Measurements from ENCODE around the gene ERP44.
A peak's percentile ranks its signal among the peaks of the same experiment; 100 is the strongest.
"Not testable (repeated sequence)": the region's sequence is repeated elsewhere in the genome, so short reads cannot be mapped to it uniquely, and the experiment has no call there.

The ERP44 gene

GRCh38 chr9:100067990-100068389 lies 30.8 kb downstream of the ERP44 start:
- not testable (repeated sequence) for DNase-seq (ENCODE audit: low spot score)

GRCh38 chr9:100066539-100066938 lies 32.3 kb downstream of the ERP44 start:
- DNase-seq (ENCODE audit: low spot score): no peak

- DNase-seq (ENCODE audit: low spot score): no peak
Observed at GRCh38 chr9:100064872-100065581, 33.8 kb downstream of the ERP44 start.

GRCh38 chr9:100063185-100063584 lies 35.6 kb downstream of the ERP44 start:
- DNase-seq (ENCODE audit: low spot score): no peak

GRCh38 chr9:100062683-100063082 lies 36.1 kb downstream of the ERP44 start:
- not testable (repeated sequence) for DNase-seq (ENCODE audit: low spot score)

- no peak for DNase-seq (ENCODE audit: low spot score)
Observed at GRCh38 chr9:100058699-100059579, 39.9 kb downstream of the ERP44 start.

- DNase-seq (ENCODE audit: low spot score): no peak
Observed at GRCh38 chr9:100057624-100058023, 41.2 kb downstream of the ERP44 start.

- no peak for DNase-seq (ENCODE audit: low spot score)
Observed at GRCh38 chr9:100056561-100056960, 42.2 kb downstream of the ERP44 start.

GRCh38 chr9:100052375-100052774 lies 46.4 kb downstream of the ERP44 start:
- no peak for DNase-seq (ENCODE audit: low spot score)

- no peak for DNase-seq (ENCODE audit: low spot score)
Observed at GRCh38 chr9:100049551-100049950, 49.2 kb downstream of the ERP44 start.

GRCh38 chr9:100038472-100038871 lies 60.3 kb downstream of the ERP44 start:
- no peak for DNase-seq (ENCODE audit: low spot score)

GRCh38 chr9:100033877-100034551 lies 64.8 kb downstream of the ERP44 start:
- DNase-seq (ENCODE audit: low spot score): no peak

- DNase-seq (ENCODE audit: low spot score): no peak
Observed at GRCh38 chr9:100030548-100030947, 68.3 kb downstream of the ERP44 start.

GRCh38 chr9:100029251-100029650 lies 69.5 kb downstream of the ERP44 start:
- no peak for DNase-seq (ENCODE audit: low spot score)

GRCh38 chr9:100028201-100028784 lies 70.5 kb downstream of the ERP44 start:
- peak; percentile 53 for DNase-seq (ENCODE audit: low spot score)

- no peak for DNase-seq (ENCODE audit: low spot score)
Observed at GRCh38 chr9:100027543-100027942, 71.3 kb downstream of the ERP44 start.

GRCh38 chr9:100021931-100022330 lies 76.9 kb downstream of the ERP44 start:
- no peak for DNase-seq (ENCODE audit: low spot score)

GRCh38 chr9:100020121-100020795 lies 78.5 kb downstream of the ERP44 start:
- DNase-seq (ENCODE audit: low spot score): no peak

- DNase-seq (ENCODE audit: low spot score): no peak
Observed at GRCh38 chr9:100019541-100019940, 79.3 kb downstream of the ERP44 start.

- DNase-seq (ENCODE audit: low spot score): no peak
Observed at GRCh38 chr9:100014846-100015245, 84.0 kb downstream of the ERP44 start.

GRCh38 chr9:100013573-100013972 lies 85.2 kb downstream of the ERP44 start:
- DNase-seq (ENCODE audit: low spot score): no peak

- DNase-seq (ENCODE audit: low spot score): no peak
Observed at GRCh38 chr9:100012279-100012678, 86.5 kb downstream of the ERP44 start.
